ENCODE results near the gene HORMAD2.
"Not testable (repeated sequence)": the region's sequence is repeated elsewhere in the genome, so short reads cannot be mapped to it uniquely, and the experiment has no call there.

HORMAD2 gene

GRCh38 chr22:30057375-30057774 lies 22.9 kb upstream of the HORMAD2 start:
- DNase-seq = no peak

- DNase-seq = not testable (repeated sequence)
Observed at GRCh38 chr22:30059346-30060020, 20.8 kb upstream of the HORMAD2 start.

GRCh38 chr22:30061094-30061493 lies 19.2 kb upstream of the HORMAD2 start:
- DNase-seq = not testable (repeated sequence)

GRCh38 chr22:30062259-30062658 lies 18.0 kb upstream of the HORMAD2 start:
- no peak for DNase-seq

GRCh38 chr22:30062950-30063349 lies 17.3 kb upstream of the HORMAD2 start:
- DNase-seq = no peak

GRCh38 chr22:30064172-30064571 lies 16.1 kb upstream of the HORMAD2 start:
- DNase-seq = no peak

GRCh38 chr22:30073743-30074142 lies 6.5 kb upstream of the HORMAD2 start:
- DNase-seq = no peak

GRCh38 chr22:30074147-30074546 lies 6.1 kb upstream of the HORMAD2 start:
- DNase-seq = no peak

- no peak for DNase-seq
Observed at GRCh38 chr22:30074994-30075393, 5.3 kb upstream of the HORMAD2 start.

GRCh38 chr22:30077279-30077880 lies 2.9 kb upstream of the HORMAD2 start:
- no peak for DNase-seq

GRCh38 chr22:30078320-30079311 lies 1.6 kb upstream of the HORMAD2 start:
- peak; percentile 7 for DNase-seq

- no peak for DNase-seq
Observed at GRCh38 chr22:30080805-30081204, 541 bp downstream of the HORMAD2 start.

GRCh38 chr22:30086496-30086895 lies 6.2 kb downstream of the HORMAD2 start:
- DNase-seq = no peak

GRCh38 chr22:30087037-30087436 lies 6.8 kb downstream of the HORMAD2 start:
- DNase-seq = not testable (repeated sequence)

GRCh38 chr22:30087611-30088010 lies 7.3 kb downstream of the HORMAD2 start:
- DNase-seq = no peak

- no peak for DNase-seq
Observed at GRCh38 chr22:30088468-30088867, 8.2 kb downstream of the HORMAD2 start.

- DNase-seq = no peak
Observed at GRCh38 chr22:30089655-30089974, 9.4 kb downstream of the HORMAD2 start.

GRCh38 chr22:30092686-30093085 lies 12.4 kb downstream of the HORMAD2 start:
- DNase-seq = no peak

- DNase-seq = no peak
Observed at GRCh38 chr22:30094804-30095203, 14.5 kb downstream of the HORMAD2 start.

GRCh38 chr22:30097861-30098260 lies 17.6 kb downstream of the HORMAD2 start:
- DNase-seq = no peak

- DNase-seq = not testable (repeated sequence)
Observed at GRCh38 chr22:30100770-30101169, 20.5 kb downstream of the HORMAD2 start.

GRCh38 chr22:30104501-30105156 lies 24.4 kb downstream of the HORMAD2 start:
- DNase-seq = no peak

GRCh38 chr22:30105483-30105882 lies 25.2 kb downstream of the HORMAD2 start:
- DNase-seq = no peak
